Measurements from ENCODE around the gene TMPRSS5. TPM values are rescaled to one million over a fixed set of nuclear protein-coding genes. Genes with fewer than 3 reads are reported as not detected.

The TMPRSS5 gene
- total and polyA plus RNA-seq, 10 of the 15 experiments (the other 5 are each of a cell fraction or from before 2014, with no cell fraction given), result 0.05 to 0.85 (median 0.34) TPM; not detected in 2

DNA sequence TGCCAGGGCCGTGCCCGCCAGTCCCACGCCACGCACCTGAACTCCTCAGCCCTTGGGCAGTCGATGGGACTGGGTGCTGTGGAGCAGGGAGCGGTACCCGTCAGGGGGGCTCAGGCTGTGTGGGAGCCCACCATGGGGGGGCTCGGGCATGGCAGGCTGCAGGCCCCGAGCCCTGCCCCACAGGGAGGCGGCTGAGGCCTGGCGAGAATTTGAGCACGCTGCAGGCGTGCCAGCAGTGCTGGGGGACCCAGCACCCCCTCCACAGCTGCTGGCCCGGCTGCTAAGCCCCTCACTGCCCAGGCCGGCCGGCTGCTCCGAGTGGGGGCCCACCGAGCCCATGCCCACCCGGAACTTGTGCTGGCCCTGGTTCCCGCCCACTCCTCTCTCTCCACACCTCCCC lies 56.8 kb downstream of the TMPRSS5 start (continued):
- TF ChIP-seq, protein P1, sequence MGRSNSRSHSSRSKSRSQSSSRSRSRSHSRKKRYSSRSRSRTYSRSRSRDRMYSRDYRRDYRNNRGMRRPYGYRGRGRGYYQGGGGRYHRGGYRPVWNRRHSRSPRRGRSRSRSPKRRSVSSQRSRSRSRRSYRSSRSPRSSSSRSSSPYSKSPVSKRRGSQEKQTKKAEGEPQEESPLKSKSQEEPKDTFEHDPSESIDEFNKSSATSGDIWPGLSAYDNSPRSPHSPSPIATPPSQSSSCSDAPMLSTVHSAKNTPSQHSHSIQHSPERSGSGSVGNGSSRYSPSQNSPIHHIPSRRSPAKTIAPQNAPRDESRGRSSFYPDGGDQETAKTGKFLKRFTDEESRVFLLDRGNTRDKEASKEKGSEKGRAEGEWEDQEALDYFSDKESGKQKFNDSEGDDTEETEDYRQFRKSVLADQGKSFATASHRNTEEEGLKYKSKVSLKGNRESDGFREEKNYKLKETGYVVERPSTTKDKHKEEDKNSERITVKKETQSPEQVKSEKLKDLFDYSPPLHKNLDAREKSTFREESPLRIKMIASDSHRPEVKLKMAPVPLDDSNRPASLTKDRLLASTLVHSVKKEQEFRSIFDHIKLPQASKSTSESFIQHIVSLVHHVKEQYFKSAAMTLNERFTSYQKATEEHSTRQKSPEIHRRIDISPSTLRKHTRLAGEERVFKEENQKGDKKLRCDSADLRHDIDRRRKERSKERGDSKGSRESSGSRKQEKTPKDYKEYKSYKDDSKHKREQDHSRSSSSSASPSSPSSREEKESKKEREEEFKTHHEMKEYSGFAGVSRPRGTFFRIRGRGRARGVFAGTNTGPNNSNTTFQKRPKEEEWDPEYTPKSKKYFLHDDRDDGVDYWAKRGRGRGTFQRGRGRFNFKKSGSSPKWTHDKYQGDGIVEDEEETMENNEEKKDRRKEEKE (IDR thresholded peaks at IDR 0.05), result no peak

DNA sequence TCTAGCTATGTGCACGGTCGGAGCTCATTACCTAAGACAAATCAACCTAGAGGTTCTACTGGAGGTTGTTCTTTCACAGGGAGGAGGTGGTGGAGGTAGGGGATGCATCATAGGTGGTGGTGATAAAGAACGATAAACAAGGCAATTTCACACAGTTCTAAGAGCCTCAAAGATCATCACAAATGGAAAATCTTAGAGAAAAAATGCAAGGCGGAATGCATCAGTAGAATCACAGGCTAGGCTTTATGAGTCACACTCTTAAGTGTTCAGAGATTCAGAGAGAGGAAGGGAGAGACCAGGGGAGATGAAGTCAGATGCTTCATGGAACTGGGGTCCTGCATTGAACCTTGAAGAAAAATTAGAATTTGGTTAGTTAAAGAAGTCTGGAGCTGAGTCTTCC lies 58.3 kb downstream of the TMPRSS5 start:
- FAIRE-seq (no peak), ATAC-seq (no peak), DNase-seq (ENCODE audit: low read depth, low spot score) (no peak)
- intact Hi-C loops (cut with micrococcal nuclease; ENCODE audit: unreplicated experiment) (no loop called here), in situ Hi-C loops (cut with MboI) (no loop called here)
- no peaks in the 10 kb centered on the region for H4K20me1 ChIP-seq (ENCODE audit: control insufficient read depth, insufficient read depth)
- H3K79me2 ChIP-seq (ENCODE audit: control insufficient read depth, insufficient read depth, low read length), result no peaks in the 10 kb centered on the region
- H2AFZ ChIP-seq (ENCODE audit: control insufficient read depth, low read depth, low read length), result no peak overlapping the region
- H3K27me3 ChIP-seq (replicated peaks in 1 of 2; ENCODE audit: control insufficient read depth in 2 of 2, insufficient read depth in 2 of 2, low read length in 1 of 2), result no peaks in the 10 kb centered on the region; a peak in 1 of 4 replicates
- 10% methylated on average over 4 of the region's 4 CpGs for WGBS (ENCODE audit: insufficient coverage, insufficient replicate concordance, low lambda C conversion rate, missing lambda C conversion rate)
- CTCF ChIA-PET, result interaction anchor here (0.6 kb wide), 1 partner anchor 10 kb away, joined by 3 read pairs; no protein-coding TSS in a partner anchor
- POLR2A ChIA-PET, result no interaction called here
- H3K9ac ChIP-seq (ENCODE audit: control insufficient read depth, insufficient read depth, low read length), result no peak overlapping the region
- no peak overlapping the region for H3K4me3 ChIP-seq
- H3K4me2 ChIP-seq (ENCODE audit: control insufficient read depth, insufficient read depth), result no peak overlapping the region
- H3K27ac ChIP-seq (ENCODE audit: control insufficient read depth, insufficient read depth), result no peak overlapping the region
- no TSS peak for BruUV-seq (replicated peaks)
- H3K9me3 ChIP-seq (replicated peaks; ENCODE audit: control insufficient read depth, insufficient read depth, low read length), result no peaks in the 10 kb centered on the region
- RAD21 ChIA-PET (ENCODE audit: unreplicated experiment), result no interaction called here
- H3K36me3 ChIP-seq (ENCODE audit: control insufficient read depth in 2 of 2, insufficient read depth in 2 of 2, low read length in 1 of 2), result no peaks in the 10 kb centered on the region
- H3K4me1 ChIP-seq (ENCODE audit: control insufficient read depth, insufficient read depth, low read length), result no peaks in the 10 kb centered on the region
- SMC1A ChIA-PET (ENCODE audit: uncharacterized antibody, unreplicated experiment), result interaction anchor here (0.7 kb wide), 1 partner anchor 18 kb away, joined by 4 read pairs; no protein-coding TSS in a partner anchor
- no peak for TF ChIP-seq E4F1 (IDR thresholded peaks at IDR 0.05; ENCODE audit: borderline replicate concordance, partially characterized antibody)
- no peak for TF ChIP-seq ZBTB33 (IDR thresholded peaks at IDR 0.05)
- no peak for TF ChIP-seq TCF7 (IDR thresholded peaks at IDR 0.05; ENCODE audit: borderline replicate concordance)
- no peak for TF ChIP-seq SREBF1 (IDR thresholded peaks at IDR 0.05; ENCODE audit: low read length)
- TF ChIP-seq JUND (IDR thresholded peaks at IDR 0.05; ENCODE audit: low read depth, low read length), result no peak

All from GM12878 (cell line).